Measurements from ENCODE around the gene TLDC2. TPM values are rescaled to one million over a fixed set of nuclear protein-coding genes. Genes with fewer than 3 reads are reported as not detected.
"Not testable (repeated sequence)": the region's sequence is repeated elsewhere in the genome, so short reads cannot be mapped to it uniquely, and the experiment has no call there.

Gene TLDC2
- total RNA-seq, 2 donors from 2014 or later: 1.6 TPM; not detected in 1

- Histone ChIP-seq H3K36me3 (peaks cover 39% of the 10 kb centered on the region), H3K27ac (no peak overlapping the region), H3K4me1 (ENCODE audit: control insufficient read depth in 1 of 2, low read depth in 2 of 2) (no peaks in the 10 kb centered on the region), H3K4me3 (no peak overlapping the region), H3K9me3 (no peaks in the 10 kb centered on the region), H3K27me3 (replicated peaks; ENCODE audit: insufficient read depth) (no peaks in the 10 kb centered on the region)
- ATAC-seq (ENCODE audit: insufficient number of reproducible peaks, low FRiP score, low read depth) (no peak), DNase-seq (ENCODE audit: low spot score) (no peak)
- TF ChIP-seq, protein P1, sequence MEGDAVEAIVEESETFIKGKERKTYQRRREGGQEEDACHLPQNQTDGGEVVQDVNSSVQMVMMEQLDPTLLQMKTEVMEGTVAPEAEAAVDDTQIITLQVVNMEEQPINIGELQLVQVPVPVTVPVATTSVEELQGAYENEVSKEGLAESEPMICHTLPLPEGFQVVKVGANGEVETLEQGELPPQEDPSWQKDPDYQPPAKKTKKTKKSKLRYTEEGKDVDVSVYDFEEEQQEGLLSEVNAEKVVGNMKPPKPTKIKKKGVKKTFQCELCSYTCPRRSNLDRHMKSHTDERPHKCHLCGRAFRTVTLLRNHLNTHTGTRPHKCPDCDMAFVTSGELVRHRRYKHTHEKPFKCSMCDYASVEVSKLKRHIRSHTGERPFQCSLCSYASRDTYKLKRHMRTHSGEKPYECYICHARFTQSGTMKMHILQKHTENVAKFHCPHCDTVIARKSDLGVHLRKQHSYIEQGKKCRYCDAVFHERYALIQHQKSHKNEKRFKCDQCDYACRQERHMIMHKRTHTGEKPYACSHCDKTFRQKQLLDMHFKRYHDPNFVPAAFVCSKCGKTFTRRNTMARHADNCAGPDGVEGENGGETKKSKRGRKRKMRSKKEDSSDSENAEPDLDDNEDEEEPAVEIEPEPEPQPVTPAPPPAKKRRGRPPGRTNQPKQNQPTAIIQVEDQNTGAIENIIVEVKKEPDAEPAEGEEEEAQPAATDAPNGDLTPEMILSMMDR (IDR thresholded peaks at IDR 0.05): no peak
Observed at GRCh38 chr20:36904690-36905089, 28.8 kb downstream of the TLDC2 start.

DNA sequence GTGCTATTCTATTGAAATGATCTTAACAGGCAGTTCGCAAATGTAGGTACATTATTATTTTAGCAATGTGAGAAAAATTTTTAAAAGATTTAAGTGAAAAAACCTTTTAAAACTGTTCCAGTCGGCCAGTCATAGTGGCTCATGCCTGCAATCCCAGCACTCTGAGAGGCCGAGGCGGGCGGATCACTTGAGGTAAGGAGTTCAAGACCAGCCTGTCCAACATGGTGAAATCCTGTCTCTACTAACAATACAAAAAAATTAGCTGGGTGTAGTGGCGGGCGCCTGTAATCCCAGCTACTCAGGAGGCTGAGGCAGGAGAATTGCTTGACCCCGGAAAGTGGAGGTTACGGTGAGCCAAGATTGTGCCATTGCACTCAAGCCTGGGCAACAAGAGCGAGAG, 29.6 kb downstream of the TLDC2 start:
- ATAC-seq (ENCODE audit: insufficient number of reproducible peaks, low FRiP score, low read depth); H3K9me3 ChIP-seq; H3K27me3 ChIP-seq (replicated peaks; ENCODE audit: insufficient read depth); H3K27ac ChIP-seq; H3K4me1 ChIP-seq (ENCODE audit: control insufficient read depth in 1 of 2, low read depth in 2 of 2); H3K4me3 ChIP-seq; DNase-seq (ENCODE audit: low spot score): not testable (repeated sequence)
- peaks cover 41% of the 10 kb centered on the region for H3K36me3 ChIP-seq

DNA sequence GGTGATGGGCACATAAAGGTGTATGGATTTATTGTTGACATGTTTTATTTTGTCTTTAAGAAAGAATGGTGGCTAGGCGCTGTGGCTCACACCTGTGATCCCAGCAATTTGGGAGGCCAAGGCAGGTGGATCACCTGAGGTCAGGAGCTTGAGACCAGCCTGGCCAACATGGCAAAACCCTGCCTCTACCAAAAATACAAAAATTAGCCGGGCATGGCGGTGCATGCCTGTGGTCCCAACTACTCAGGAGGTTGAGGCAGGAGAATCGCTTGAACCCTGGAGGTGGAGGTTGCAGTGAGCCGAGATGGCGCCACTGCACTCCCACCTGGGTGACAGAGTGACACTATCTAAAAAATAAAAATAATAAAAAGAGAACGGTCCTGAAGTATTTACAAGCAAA, 30.1 kb downstream of the TLDC2 start:
- not testable (repeated sequence) for DNase-seq (ENCODE audit: low spot score)

DNA sequence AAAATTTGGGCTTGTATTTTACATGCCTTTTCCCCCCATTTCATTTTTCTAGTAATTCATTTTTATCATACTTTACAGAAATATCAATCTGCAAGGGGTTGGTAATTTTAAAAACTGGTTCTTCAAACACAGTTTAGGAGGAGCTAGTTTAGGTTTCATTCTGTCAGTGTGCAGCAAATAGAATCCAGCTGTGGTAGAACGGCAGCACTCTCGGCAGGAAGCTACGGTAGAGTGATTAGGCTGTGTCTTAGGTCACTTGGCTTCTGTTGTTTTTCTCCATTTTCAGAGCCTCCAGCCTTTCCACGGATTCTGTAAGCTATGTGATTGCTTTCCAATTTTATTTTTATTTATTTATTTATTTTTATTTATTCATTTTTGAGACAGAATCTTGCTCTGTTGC, 32.7 kb downstream of the TLDC2 start:
- ATAC-seq (ENCODE audit: insufficient number of reproducible peaks, low FRiP score, low read depth) (no peak), DNase-seq (ENCODE audit: low spot score) (no peak)
- Histone ChIP-seq H3K27ac (no peak overlapping the region), H3K4me3 (no peak overlapping the region), H3K36me3 (peaks cover 29% of the 10 kb centered on the region), H3K4me1 (ENCODE audit: control insufficient read depth in 1 of 2, low read depth in 2 of 2) (no peaks in the 10 kb centered on the region), H3K27me3 (replicated peaks; ENCODE audit: insufficient read depth) (no peaks in the 10 kb centered on the region), H3K9me3 (no peaks in the 10 kb centered on the region)
- TF ChIP-seq, protein P1 (IDR thresholded peaks at IDR 0.05): no peak

More for the DNA sequence above, 30.1 kb downstream of the TLDC2 start:
- peaks cover 41% of the 10 kb centered on the region for H3K36me3 ChIP-seq
- ATAC-seq (ENCODE audit: insufficient number of reproducible peaks, low FRiP score, low read depth); H3K9me3 ChIP-seq; H3K27me3 ChIP-seq (replicated peaks; ENCODE audit: insufficient read depth); H3K4me3 ChIP-seq; H3K27ac ChIP-seq; H3K4me1 ChIP-seq (ENCODE audit: control insufficient read depth in 1 of 2, low read depth in 2 of 2): not testable (repeated sequence)

DNA sequence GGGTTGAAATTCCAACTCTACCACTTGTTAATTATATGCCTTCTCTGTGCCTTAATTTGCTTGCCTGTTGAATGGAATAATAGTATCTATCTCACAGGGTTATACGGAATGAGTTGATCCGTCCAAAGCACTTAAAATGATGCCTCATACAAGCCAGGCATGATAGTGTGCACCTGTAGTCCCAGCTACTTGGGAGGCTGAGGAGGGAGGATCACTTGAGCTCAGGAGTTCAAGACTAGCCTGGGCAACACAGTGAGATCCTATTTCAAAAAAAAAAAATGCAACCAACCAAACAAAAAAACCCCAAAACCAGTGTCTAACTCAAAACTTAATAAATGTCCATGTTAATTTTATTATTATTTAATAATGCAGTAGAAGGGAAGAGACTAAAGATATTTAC, 40.3 kb downstream of the TLDC2 start:
- TF ChIP-seq, protein P1 (IDR thresholded peaks at IDR 0.05): no peak
- ATAC-seq (ENCODE audit: insufficient number of reproducible peaks, low FRiP score, low read depth): no peak
- H3K36me3 ChIP-seq: peaks cover 56% of the 10 kb centered on the region

GRCh38 chr20:36917240-36917639, 41.3 kb downstream of the TLDC2 start:
- Histone ChIP-seq H3K27ac (no peak overlapping the region), H3K27me3 (replicated peaks; ENCODE audit: insufficient read depth) (no peaks in the 10 kb centered on the region), H3K9me3 (no peaks in the 10 kb centered on the region), H3K4me1 (ENCODE audit: control insufficient read depth in 1 of 2, low read depth in 2 of 2) (no peaks in the 10 kb centered on the region), H3K36me3 (peaks cover 54% of the 10 kb centered on the region), H3K4me3 (no peak overlapping the region)
- ATAC-seq (ENCODE audit: insufficient number of reproducible peaks, low FRiP score, low read depth) (no peak), DNase-seq (ENCODE audit: low spot score) (no peak)
- TF ChIP-seq, protein P1 (IDR thresholded peaks at IDR 0.05): no peak

More for the DNA sequence above, 40.3 kb downstream of the TLDC2 start:
- Histone ChIP-seq H3K4me1 (ENCODE audit: control insufficient read depth in 1 of 2, low read depth in 2 of 2) (no peaks in the 10 kb centered on the region), H3K27me3 (replicated peaks; ENCODE audit: insufficient read depth) (no peaks in the 10 kb centered on the region), H3K9me3 (no peaks in the 10 kb centered on the region), H3K4me3 (no peak overlapping the region), H3K27ac (no peak overlapping the region)
- no peak for DNase-seq (ENCODE audit: low spot score)

Measured in thoracic aorta (tissue), 2 donors.